ENCODE measurements around the gene SGCA. TPM values are rescaled to one million over a fixed set of nuclear protein-coding genes. Genes with fewer than 3 reads are reported as not detected.

SGCA gene
- total RNA-seq, 4 donors from 2014 or later: 1.8 to 7.8 (median 4.9) TPM

DNA sequence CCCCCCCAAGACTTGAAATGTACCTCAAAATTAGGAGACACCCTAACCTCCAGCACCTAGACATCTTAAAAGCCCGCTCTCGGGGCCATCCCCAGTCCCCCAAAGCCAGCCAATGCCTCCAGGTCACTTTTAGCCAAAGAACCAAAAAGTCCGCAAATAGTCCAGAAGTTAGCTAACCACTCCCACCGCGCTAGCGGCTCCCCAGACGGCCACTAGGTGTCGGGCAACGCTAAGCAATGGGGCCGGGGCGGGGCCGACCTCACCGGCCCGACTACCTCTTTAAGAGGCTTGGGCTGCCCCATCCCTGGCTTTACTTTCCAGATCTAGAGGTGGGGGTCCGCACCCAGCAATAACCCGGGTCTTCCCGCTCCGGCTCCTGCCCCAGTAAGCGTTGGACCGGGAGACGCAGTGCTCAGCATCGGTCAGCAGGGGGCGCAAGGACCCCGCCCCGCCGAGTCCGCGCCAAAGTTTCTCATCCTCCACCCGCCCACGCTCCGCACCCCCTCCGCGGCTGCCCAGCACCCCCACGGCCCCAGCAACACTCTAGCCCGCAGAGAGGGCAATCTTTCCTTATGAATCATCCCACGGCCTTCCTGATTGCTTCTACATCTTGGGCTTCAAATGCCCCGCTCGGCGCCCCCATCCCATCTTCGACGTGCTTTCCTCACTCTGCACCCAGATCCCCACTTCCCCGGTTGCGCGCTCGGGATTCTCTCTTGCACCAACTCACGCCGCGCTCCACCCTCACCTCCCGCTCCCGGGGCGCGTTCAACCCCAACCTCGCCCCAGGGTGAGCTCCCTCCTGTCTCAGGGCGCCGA lies 34.9 kb downstream of the SGCA start:
- Histone ChIP-seq H3K27me3 (peaks cover 0 to 10% of the 10 kb centered on the region in 2 donors), H3K36me3 (peaks cover 0 to 23% (median under 1%) of the 10 kb centered on the region in 3 donors), H3K4me1 (peaks cover 0 to 75% (median 25%) of the 10 kb centered on the region in 4 donors), H3K27ac (peak overlapping the region; percentile 83 to 95 (median 88)), H3K4me3 (peak overlapping the region; percentile 46 to 75 (median 58)), H3K9me3 (no peaks in the 10 kb centered on the region)
- peak; percentile 93 for DNase-seq (ENCODE audit: low spot score in 2 of 2)
- 1 to 2% methylated on average over 45 to 55 of the region's 55 CpGs for WGBS, 2 donors
- TF ChIP-seq, protein P1, sequence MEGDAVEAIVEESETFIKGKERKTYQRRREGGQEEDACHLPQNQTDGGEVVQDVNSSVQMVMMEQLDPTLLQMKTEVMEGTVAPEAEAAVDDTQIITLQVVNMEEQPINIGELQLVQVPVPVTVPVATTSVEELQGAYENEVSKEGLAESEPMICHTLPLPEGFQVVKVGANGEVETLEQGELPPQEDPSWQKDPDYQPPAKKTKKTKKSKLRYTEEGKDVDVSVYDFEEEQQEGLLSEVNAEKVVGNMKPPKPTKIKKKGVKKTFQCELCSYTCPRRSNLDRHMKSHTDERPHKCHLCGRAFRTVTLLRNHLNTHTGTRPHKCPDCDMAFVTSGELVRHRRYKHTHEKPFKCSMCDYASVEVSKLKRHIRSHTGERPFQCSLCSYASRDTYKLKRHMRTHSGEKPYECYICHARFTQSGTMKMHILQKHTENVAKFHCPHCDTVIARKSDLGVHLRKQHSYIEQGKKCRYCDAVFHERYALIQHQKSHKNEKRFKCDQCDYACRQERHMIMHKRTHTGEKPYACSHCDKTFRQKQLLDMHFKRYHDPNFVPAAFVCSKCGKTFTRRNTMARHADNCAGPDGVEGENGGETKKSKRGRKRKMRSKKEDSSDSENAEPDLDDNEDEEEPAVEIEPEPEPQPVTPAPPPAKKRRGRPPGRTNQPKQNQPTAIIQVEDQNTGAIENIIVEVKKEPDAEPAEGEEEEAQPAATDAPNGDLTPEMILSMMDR (IDR thresholded peaks at IDR 0.05): peak; percentile 99 to 100 (median 100)
- TF ChIP-seq EP300 (IDR thresholded peaks at IDR 0.05): peak in 1 of 2 donors; percentile 21
- no peak for TF ChIP-seq POLR2A (IDR thresholded peaks at IDR 0.05)

DNA sequence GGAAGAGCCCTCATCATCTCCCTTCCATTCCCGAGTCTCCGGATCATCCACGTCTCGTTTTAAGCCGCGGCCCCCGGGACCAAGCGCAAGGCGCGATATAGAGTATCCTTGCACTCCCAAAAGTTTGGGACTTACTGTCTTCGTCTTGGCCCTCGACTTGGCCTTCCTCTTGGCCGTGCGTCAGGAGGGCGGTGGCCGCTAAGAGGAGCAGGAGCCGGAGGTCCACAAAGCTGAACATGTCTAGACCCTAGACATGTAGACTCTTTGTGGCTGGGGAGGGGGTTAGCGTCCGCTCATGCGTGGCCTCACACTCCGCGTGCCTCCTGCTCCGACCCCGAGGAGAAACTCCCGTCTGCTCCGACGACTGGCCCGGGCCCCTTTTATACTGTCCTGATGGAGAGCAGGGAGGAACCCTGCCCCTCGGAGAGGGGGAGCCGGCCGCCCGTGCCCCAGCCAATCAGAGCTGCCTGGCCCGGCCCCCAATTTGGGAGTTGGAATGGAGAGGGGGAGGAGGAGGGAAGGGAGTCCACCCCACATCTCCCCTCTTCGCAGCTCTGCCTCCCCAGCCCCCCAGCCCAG lies 35.6 kb downstream of the SGCA start, which contains the start of gene COL1A1:
COL1A1 (minus strand) TSS at position 356 of the 579 bp plus-strand sequence; CDS start at position 238, 118 bp downstream.
- peaks cover 0 to 16% (median 0%) of the 10 kb centered on the region in 3 donors for H3K36me3 ChIP-seq
- H3K27me3 ChIP-seq: peaks cover 0 to 10% of the 10 kb centered on the region in 2 donors
- DNase-seq (ENCODE audit: low spot score in 2 of 2): peak; percentile 72 to 76
- H3K9me3 ChIP-seq: no peaks in the 10 kb centered on the region
- TF ChIP-seq POLR2A (IDR thresholded peaks at IDR 0.05) (peak; percentile 85 to 93), EP300 (IDR thresholded peaks at IDR 0.05) (peak in 1 of 2 donors; percentile 92)
- TF ChIP-seq, protein P1 (IDR thresholded peaks at IDR 0.05): no peak
- peaks cover 0 to 78% (median 31%) of the 10 kb centered on the region in 4 donors for H3K4me1 ChIP-seq
- 5 to 8% methylated on average over 32 to 33 of the region's 34 CpGs for WGBS, 2 donors
- H3K4me3 ChIP-seq: peak within 1 kb of the TSS; percentile 46 to 75 (median 58)
- H3K27ac ChIP-seq: peak within 1 kb of the TSS; percentile 83 to 95 (median 88)

DNA sequence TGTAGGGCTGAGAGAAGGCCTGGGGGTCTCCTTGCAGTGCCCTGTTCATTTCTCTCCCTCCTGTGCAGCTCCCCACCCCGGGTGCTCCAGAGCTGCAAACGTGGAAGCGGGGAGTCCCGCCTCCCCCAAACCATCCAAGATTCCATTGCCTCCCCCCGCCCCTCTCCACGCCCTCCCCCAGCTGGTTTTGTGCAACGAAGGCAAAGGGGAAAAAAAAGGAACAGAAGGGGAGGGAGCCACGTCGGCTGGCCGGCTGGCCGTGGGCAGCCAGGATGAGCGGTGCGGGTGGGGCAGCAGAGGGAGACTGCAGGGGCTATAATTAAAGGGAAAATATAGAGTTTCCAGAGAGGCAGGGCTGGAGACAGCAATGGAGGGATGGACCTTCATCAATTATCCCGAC lies 37.3 kb downstream of the SGCA start:
- WGBS, 2 donors: 41 to 51% methylated on average over 14 of the region's 14 CpGs
- Histone ChIP-seq H3K36me3 (no peaks in the 10 kb centered on the region), H3K27ac (peak overlapping the region; percentile 42 to 95 (median 69)), H3K27me3 (peaks cover 0 to 10% of the 10 kb centered on the region in 2 donors), H3K9me3 (no peaks in the 10 kb centered on the region), H3K4me1 (peaks cover 0 to 76% (median 34%) of the 10 kb centered on the region in 4 donors), H3K4me3 (no peak overlapping the region)
- DNase-seq (ENCODE audit: low spot score in 2 of 2): no peak
- TF ChIP-seq, protein P1 (IDR thresholded peaks at IDR 0.05): no peak
- TF ChIP-seq EP300 (IDR thresholded peaks at IDR 0.05) (no peak), POLR2A (IDR thresholded peaks at IDR 0.05) (no peak)

DNA sequence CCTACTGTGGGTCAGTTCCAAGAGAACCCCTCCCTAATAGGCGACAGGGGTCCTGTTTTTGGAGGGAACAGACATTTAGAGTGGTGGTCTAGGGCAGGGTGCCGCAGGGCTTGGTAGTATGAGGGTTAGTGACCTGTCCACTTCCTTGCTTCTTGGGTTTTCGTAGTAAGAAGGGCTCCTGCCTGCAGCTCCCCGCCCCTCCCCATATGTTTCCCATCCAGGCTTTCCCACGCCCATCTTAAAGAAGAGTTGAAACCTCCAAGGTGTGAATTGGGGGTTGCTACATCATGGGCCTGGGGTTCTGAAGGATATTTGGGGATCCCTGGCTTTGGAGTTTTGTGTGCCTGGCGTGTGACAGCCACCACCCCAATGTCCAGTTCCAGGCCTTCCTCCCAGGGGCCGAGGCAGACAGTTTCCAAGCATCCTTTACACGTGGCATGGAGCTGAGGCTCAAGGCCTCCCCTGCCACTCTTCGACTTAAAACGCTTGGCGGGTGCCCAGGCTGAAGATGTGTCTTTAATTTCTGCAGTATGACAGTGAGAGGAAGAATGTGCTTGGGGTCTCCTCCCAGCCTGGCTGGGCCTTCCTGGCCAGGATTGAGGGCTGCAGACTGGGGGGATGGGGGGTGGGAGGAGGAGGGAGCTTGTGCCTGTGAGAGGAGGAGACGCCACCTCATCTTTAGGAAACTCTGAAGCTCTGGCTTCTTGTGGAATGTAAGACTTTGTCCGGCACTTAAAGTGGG lies 38.0 kb downstream of the SGCA start:
- no peaks in the 10 kb centered on the region for H3K36me3 ChIP-seq
- H3K27ac ChIP-seq: peak overlapping the region; percentile 42 to 95 (median 69)
- no peak overlapping the region for H3K4me3 ChIP-seq
- TF ChIP-seq EP300 (IDR thresholded peaks at IDR 0.05) (no peak), POLR2A (IDR thresholded peaks at IDR 0.05) (no peak)
- TF ChIP-seq, protein P1 (IDR thresholded peaks at IDR 0.05): no peak
- DNase-seq (ENCODE audit: low spot score in 2 of 2): no peak
- peaks cover 0 to 10% of the 10 kb centered on the region in 2 donors for H3K27me3 ChIP-seq
- WGBS, 2 donors: 60 to 62% methylated on average over 13 of the region's 13 CpGs
- peaks cover 0 to 76% (median 29%) of the 10 kb centered on the region in 4 donors for H3K4me1 ChIP-seq
- H3K9me3 ChIP-seq: no peaks in the 10 kb centered on the region

Measured in tibial nerve (tissue), 4 donors.